HCT116 (cell line): ENCODE results near the gene GPD1L.

Source experiments
- CEBPB ChIP-seq: IDR thresholded peaks from 2 replicates; pipeline ENCODE4 v1.6.1; 2012; ENCODE audit warnings: low read depth
- EZH2 ChIP-seq: fragments of 200-600 bp; sonication (generic); IDR thresholded peaks from 2 replicates; pipeline ENCODE4 v1.6.1; 2017; ENCODE audit warnings: antibody characterized with exemption, mixed run types
- EZH2phosphoT487 ChIP-seq: fragments of 200-600 bp; IDR thresholded peaks from 2 replicates; pipeline ENCODE4 v1.6.1; 2018; ENCODE audit warnings: antibody characterized with exemption, borderline replicate concordance
- JUND ChIP-seq: IDR thresholded peaks from 2 replicates; pipeline ENCODE4 v1.6.1; 2012
- POLR2A ChIP-seq: IDR thresholded peaks from 2 replicates; pipeline ENCODE4 v1.7.0; 2011; ENCODE audit warnings: borderline replicate concordance; ENCODE audit not compliant: insufficient read depth, insufficient read length; ENCODE audit errors: extremely low read depth
- POLR2AphosphoS5 ChIP-seq: IDR thresholded peaks from 2 replicates; pipeline ENCODE4 v1.6.1; 2011; ENCODE audit warnings: mild to moderate bottlenecking, low read depth, low read length, moderate library complexity
- SIN3A ChIP-seq: IDR thresholded peaks from 2 replicates; pipeline ENCODE4 v1.6.1; 2012; ENCODE audit warnings: low read depth
- SP1 ChIP-seq: IDR thresholded peaks from 2 replicates; pipeline ENCODE4 v1.6.1; 2012; ENCODE audit warnings: low read depth
- TCF7L2 ChIP-seq: IDR thresholded peaks from 2 replicates; pipeline ENCODE4 v1.7.0; 2011; ENCODE audit warnings: borderline replicate concordance, inconsistent platforms; ENCODE audit not compliant: insufficient read depth, insufficient read length; ENCODE audit errors: extremely low read depth
- YY1 ChIP-seq: IDR thresholded peaks from 2 replicates; pipeline ENCODE4 v1.6.1; 2011; ENCODE audit warnings: low read length, low read depth, moderate library complexity, mild to moderate bottlenecking; ENCODE audit not compliant: insufficient replicate concordance; ENCODE audit errors: extremely low read depth
- ZFX ChIP-seq: fragments of 450-650 bp; IDR thresholded peaks from 2 replicates; pipeline ENCODE4 v1.6.1; 2017
- TF ChIP-seq, protein P1 (sequence below), 3 experiments: fragments of 200-600 bp in 1 of 3; sonication (generic) in 1 of 3; IDR thresholded peaks in 2 of 3; conservative IDR thresholded peaks in 1 of 3; 2 replicates each; pipeline ENCODE4 v1.5.1; 2012 to 2017; ENCODE audit warnings: low read depth in 2 of 3, low read length in 2 of 3, antibody characterized with exemption in 1 of 3, borderline replicate concordance in 1 of 3, control low read depth in 1 of 3, mild to moderate bottlenecking in 1 of 3, mixed read lengths in 1 of 3, mixed run types in 1 of 3, moderate library complexity in 1 of 3; ENCODE audit not compliant: insufficient read depth in 1 of 3
- TF ChIP-seq, protein P2 (sequence below): IDR thresholded peaks from 2 replicates; pipeline ENCODE4 v1.6.1; 2012
- TF ChIP-seq, protein P3 (sequence below): IDR thresholded peaks from 2 replicates; pipeline ENCODE4 v1.6.1; 2012; ENCODE audit warnings: low read depth

DNA sequence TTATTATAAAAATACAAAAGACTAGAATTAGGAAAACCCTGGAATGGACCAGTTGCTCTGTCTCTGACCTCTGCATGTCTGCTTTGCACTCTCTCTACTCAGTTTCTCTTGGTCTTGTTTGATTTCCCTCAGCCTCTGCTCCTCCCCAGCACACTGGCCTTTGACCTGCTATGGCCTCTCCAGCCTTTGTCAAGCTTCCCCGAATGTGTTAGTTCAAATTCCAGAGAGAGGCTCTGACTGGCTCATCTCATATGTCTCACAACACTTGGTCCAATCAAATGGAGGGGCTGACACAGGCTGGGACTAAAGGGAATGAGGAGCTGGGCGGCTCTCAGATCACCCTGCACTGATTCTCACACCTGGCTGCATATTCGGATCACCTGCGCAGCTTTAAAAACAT, 79.7 kb downstream of the GPD1L start:
- TF ChIP-seq POLR2A: no peak
- TF ChIP-seq, protein P1, sequence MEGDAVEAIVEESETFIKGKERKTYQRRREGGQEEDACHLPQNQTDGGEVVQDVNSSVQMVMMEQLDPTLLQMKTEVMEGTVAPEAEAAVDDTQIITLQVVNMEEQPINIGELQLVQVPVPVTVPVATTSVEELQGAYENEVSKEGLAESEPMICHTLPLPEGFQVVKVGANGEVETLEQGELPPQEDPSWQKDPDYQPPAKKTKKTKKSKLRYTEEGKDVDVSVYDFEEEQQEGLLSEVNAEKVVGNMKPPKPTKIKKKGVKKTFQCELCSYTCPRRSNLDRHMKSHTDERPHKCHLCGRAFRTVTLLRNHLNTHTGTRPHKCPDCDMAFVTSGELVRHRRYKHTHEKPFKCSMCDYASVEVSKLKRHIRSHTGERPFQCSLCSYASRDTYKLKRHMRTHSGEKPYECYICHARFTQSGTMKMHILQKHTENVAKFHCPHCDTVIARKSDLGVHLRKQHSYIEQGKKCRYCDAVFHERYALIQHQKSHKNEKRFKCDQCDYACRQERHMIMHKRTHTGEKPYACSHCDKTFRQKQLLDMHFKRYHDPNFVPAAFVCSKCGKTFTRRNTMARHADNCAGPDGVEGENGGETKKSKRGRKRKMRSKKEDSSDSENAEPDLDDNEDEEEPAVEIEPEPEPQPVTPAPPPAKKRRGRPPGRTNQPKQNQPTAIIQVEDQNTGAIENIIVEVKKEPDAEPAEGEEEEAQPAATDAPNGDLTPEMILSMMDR (IDR thresholded peaks at IDR 0.05 in 2 of 3, conservative IDR thresholded peaks at IDR 0.05 in 1 of 3; ENCODE audit: borderline replicate concordance in 1 of 3, insufficient read depth in 1 of 3, low read depth in 2 of 3, low read length in 2 of 3): no peak
- no peak for TF ChIP-seq SIN3A
- TF ChIP-seq YY1: no peak
- TF ChIP-seq EZH2: no peak
- TF ChIP-seq, protein P2, sequence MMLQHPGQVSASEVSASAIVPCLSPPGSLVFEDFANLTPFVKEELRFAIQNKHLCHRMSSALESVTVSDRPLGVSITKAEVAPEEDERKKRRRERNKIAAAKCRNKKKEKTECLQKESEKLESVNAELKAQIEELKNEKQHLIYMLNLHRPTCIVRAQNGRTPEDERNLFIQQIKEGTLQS: no peak
- no peak for TF ChIP-seq EZH2phosphoT487
- no peak for TF ChIP-seq POLR2AphosphoS5
- TF ChIP-seq, protein P3, sequence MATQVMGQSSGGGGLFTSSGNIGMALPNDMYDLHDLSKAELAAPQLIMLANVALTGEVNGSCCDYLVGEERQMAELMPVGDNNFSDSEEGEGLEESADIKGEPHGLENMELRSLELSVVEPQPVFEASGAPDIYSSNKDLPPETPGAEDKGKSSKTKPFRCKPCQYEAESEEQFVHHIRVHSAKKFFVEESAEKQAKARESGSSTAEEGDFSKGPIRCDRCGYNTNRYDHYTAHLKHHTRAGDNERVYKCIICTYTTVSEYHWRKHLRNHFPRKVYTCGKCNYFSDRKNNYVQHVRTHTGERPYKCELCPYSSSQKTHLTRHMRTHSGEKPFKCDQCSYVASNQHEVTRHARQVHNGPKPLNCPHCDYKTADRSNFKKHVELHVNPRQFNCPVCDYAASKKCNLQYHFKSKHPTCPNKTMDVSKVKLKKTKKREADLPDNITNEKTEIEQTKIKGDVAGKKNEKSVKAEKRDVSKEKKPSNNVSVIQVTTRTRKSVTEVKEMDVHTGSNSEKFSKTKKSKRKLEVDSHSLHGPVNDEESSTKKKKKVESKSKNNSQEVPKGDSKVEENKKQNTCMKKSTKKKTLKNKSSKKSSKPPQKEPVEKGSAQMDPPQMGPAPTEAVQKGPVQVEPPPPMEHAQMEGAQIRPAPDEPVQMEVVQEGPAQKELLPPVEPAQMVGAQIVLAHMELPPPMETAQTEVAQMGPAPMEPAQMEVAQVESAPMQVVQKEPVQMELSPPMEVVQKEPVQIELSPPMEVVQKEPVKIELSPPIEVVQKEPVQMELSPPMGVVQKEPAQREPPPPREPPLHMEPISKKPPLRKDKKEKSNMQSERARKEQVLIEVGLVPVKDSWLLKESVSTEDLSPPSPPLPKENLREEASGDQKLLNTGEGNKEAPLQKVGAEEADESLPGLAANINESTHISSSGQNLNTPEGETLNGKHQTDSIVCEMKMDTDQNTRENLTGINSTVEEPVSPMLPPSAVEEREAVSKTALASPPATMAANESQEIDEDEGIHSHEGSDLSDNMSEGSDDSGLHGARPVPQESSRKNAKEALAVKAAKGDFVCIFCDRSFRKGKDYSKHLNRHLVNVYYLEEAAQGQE: no peak
- TF ChIP-seq JUND: no peak
- no peak for TF ChIP-seq CEBPB
- TF ChIP-seq ZFX: no peak
- no peak for TF ChIP-seq TCF7L2
- TF ChIP-seq SP1: no peak
